H9 (cell line): ENCODE results near the gene RETN. TPM values are rescaled to one million over a fixed set of nuclear protein-coding genes. Genes with fewer than 3 reads are reported as not detected.

Experiments
- DNase-seq: peaks from one replicate; pipeline ENCODE4 v3.0.0-alpha.2; 2017
- H2AFZ ChIP-seq: one replicate; pipeline ENCODE4 v1.6.1; 2013; ENCODE audit warnings: mild to moderate bottlenecking, low read length, control low read depth, moderate library complexity
- H2AK5ac ChIP-seq: 2 replicates; pipeline ENCODE4 v1.6.1; 2013; ENCODE audit warnings: low read length, control low read depth, mixed read lengths; ENCODE audit not compliant: insufficient read length
- H2BK120ac ChIP-seq: one replicate; pipeline ENCODE4 v1.6.1; 2013; ENCODE audit warnings: low read depth, mild to moderate bottlenecking, low read length, control low read depth, inconsistent platforms; ENCODE audit not compliant: poor library complexity, severe bottlenecking
- H2BK12ac ChIP-seq: 2 replicates; pipeline ENCODE4 v1.6.1; 2013; ENCODE audit warnings: low read length, control low read depth, mixed read lengths, low read depth; ENCODE audit not compliant: insufficient read length
- H2BK15ac ChIP-seq: 2 replicates; pipeline ENCODE4 v1.6.1; 2013; ENCODE audit warnings: low read depth, low read length, control low read depth
- H2BK20ac ChIP-seq: one replicate; pipeline ENCODE4 v1.6.1; 2013; ENCODE audit warnings: low read depth, mild to moderate bottlenecking, low read length, control low read depth, inconsistent platforms; ENCODE audit not compliant: poor library complexity, severe bottlenecking
- H2BK5ac ChIP-seq: 2 replicates; pipeline ENCODE4 v1.6.1; 2013; ENCODE audit warnings: low read length, control low read depth, mixed read lengths; ENCODE audit not compliant: insufficient read length
- H3K14ac ChIP-seq: 2 replicates; pipeline ENCODE4 v1.6.1; 2013; ENCODE audit warnings: low read length, control low read depth; ENCODE audit not compliant: insufficient read depth
- H3K18ac ChIP-seq: 2 replicates; pipeline ENCODE4 v1.6.1; 2013; ENCODE audit warnings: low read depth, mild to moderate bottlenecking, mixed read lengths, low read length, control low read depth; ENCODE audit not compliant: insufficient read length
- H3K23ac ChIP-seq: 2 replicates; pipeline ENCODE4 v1.6.1; 2013; ENCODE audit warnings: low read length, control low read depth, mixed read lengths, low read depth; ENCODE audit not compliant: insufficient read length
- H3K23me2 ChIP-seq: 2 replicates; pipeline ENCODE4 v1.6.1; 2013; ENCODE audit warnings: low read depth, mild to moderate bottlenecking, mixed read lengths, low read length, control low read depth; ENCODE audit not compliant: insufficient read length, poor library complexity, severe bottlenecking
- H3K27ac ChIP-seq: 2 replicates; pipeline ENCODE4 v1.5.1; 2013; ENCODE audit warnings: low read length, control low read depth, mixed read lengths, low read depth; ENCODE audit not compliant: insufficient read length
- H3K27me3 ChIP-seq: 2 replicates; pipeline ENCODE4 v1.6.1; 2013; ENCODE audit warnings: low read length, control low read depth, inconsistent platforms; ENCODE audit not compliant: insufficient read depth
- H3K4ac ChIP-seq: 2 replicates; pipeline ENCODE4 v1.6.1; 2013; ENCODE audit warnings: low read depth, mild to moderate bottlenecking, control low read depth, inconsistent platforms, low read length, moderate library complexity
- H3K4me1 ChIP-seq: 2 replicates; pipeline ENCODE4 v1.6.1; 2013; ENCODE audit warnings: low read length, control low read depth, inconsistent platforms; ENCODE audit not compliant: insufficient read depth
- H3K4me2 ChIP-seq: 2 replicates; pipeline ENCODE4 v1.6.1; 2013; ENCODE audit warnings: low read length, control low read depth, mixed read lengths; ENCODE audit not compliant: insufficient read length, insufficient read depth
- H3K56ac ChIP-seq: 2 replicates; pipeline ENCODE4 v1.6.1; 2013; ENCODE audit warnings: low read depth, mild to moderate bottlenecking, mixed read lengths, low read length, control low read depth; ENCODE audit not compliant: insufficient read length
- H3K79me1 ChIP-seq: 2 replicates; pipeline ENCODE4 v1.6.1; 2013; ENCODE audit warnings: low read depth, mild to moderate bottlenecking, moderate library complexity, low read length, control low read depth, inconsistent platforms; ENCODE audit not compliant: insufficient read depth, poor library complexity, severe bottlenecking
- H3K79me2 ChIP-seq: 2 replicates; pipeline ENCODE4 v1.6.1; 2013; ENCODE audit warnings: low read length, control low read depth, inconsistent platforms; ENCODE audit not compliant: insufficient read depth
- H3K9ac ChIP-seq: 2 replicates; pipeline ENCODE4 v1.6.1; 2013; ENCODE audit warnings: low read length, control low read depth, mixed read lengths; ENCODE audit not compliant: insufficient read length; ENCODE audit errors: extremely low read depth
- H3K9me3 ChIP-seq: one replicate; pipeline ENCODE4 v1.6.1; 2013; ENCODE audit warnings: low read depth, low read length, inconsistent platforms; ENCODE audit not compliant: control insufficient read depth
- H3T11ph ChIP-seq: one replicate; pipeline ENCODE4 v1.6.1; 2013; ENCODE audit warnings: mild to moderate bottlenecking, low read length, control low read depth, inconsistent platforms
- H4K20me1 ChIP-seq: one replicate; pipeline ENCODE4 v1.6.1; 2013; ENCODE audit not compliant: control insufficient read depth, insufficient read length, insufficient read depth
- H4K5ac ChIP-seq: 2 replicates; pipeline ENCODE4 v1.6.1; 2013; ENCODE audit warnings: low read depth, mild to moderate bottlenecking, mixed read lengths, low read length, control low read depth; ENCODE audit not compliant: insufficient read length
- H4K8ac ChIP-seq: replicated peaks from 2 replicates; pipeline ENCODE4 v1.6.1; 2013; ENCODE audit warnings: low read length, control low read depth, mixed read lengths, low read depth; ENCODE audit not compliant: insufficient read length
- H4K91ac ChIP-seq: 2 replicates; pipeline ENCODE4 v1.6.1; 2013; ENCODE audit warnings: low read depth, mild to moderate bottlenecking, moderate library complexity, mixed read lengths, low read length, control low read depth; ENCODE audit not compliant: insufficient read length
- H3K27ac Mint-ChIP-seq, 3 experiments: 2 replicates in 2 of 3; 3 replicates in 1 of 3; pipeline ENCODE4 v1.8.0; 2020 to 2021; ENCODE audit warnings: mixed read lengths in 3 of 3, mild to moderate bottlenecking in 1 of 3, moderate library complexity in 1 of 3
- H3K27me3 Mint-ChIP-seq: 2 replicates; pipeline ENCODE4 v1.8.0; 2021; ENCODE audit warnings: low read depth, mild to moderate bottlenecking, moderate library complexity, mixed read lengths
- H3K36me3 Mint-ChIP-seq, 3 experiments: 2 replicates in 2 of 3; 3 replicates in 1 of 3; pipeline ENCODE4 v1.8.0; 2020 to 2021; ENCODE audit warnings: low read depth in 3 of 3, mixed read lengths in 3 of 3; ENCODE audit not compliant: insufficient read depth in 1 of 3
- H3K4me1 Mint-ChIP-seq, 2 experiments: 2 replicates each; pipeline ENCODE4 v1.8.0; 2020; ENCODE audit warnings: mixed read lengths in 2 of 2
- H3K4me3 Mint-ChIP-seq, 2 experiments: 2 replicates in 1 of 2; 3 replicates in 1 of 2; pipeline ENCODE4 v1.8.0; 2020 to 2021; ENCODE audit warnings: mild to moderate bottlenecking in 2 of 2, mixed read lengths in 2 of 2, moderate library complexity in 1 of 2
- H3K9me3 Mint-ChIP-seq, 2 experiments: 2 replicates in 1 of 2; 3 replicates in 1 of 2; pipeline ENCODE4 v1.8.0; 2020; ENCODE audit warnings: mild to moderate bottlenecking in 2 of 2, mixed read lengths in 2 of 2, moderate library complexity in 1 of 2
- CTCF ChIP-seq: fragments of 200-600 bp; sonication (generic); conservative IDR thresholded peaks from 3 replicates; pipeline ENCODE4 v1.8.0; 2021; ENCODE audit warnings: antibody characterized with exemption, mild to moderate bottlenecking
- WGBS: extraction: QIAGEN DNeasy Blood & Tissue Kit; methylation state at CpG from one replicate; pipeline ENCODE4 v1.1.7; 2013; ENCODE audit warnings: missing lambda C conversion rate, low lambda C conversion rate, mixed read lengths; ENCODE audit not compliant: insufficient read length; ENCODE audit errors: extremely low coverage; 5-methylcytosine and 5-hydroxymethylcytosine counted together
- total RNA-seq: library from RNA; stranded (reverse); gene quantifications from 2 replicates; pipeline ENCODE4 v1.2.1, GENCODE V29; 2021

RETN gene
- total RNA-seq, 1 experiment from 2014 or later: not detected

GRCh38 chr19:7639863-7640348, 28.9 kb upstream of the RETN start:
- peaks cover 19% of the 10 kb centered on the region for H3K27me3 Mint-ChIP-seq
- peaks cover 9 to 26% (median 17%) of the 10 kb centered on the region in 3 experiments for H3K36me3 Mint-ChIP-seq
- Histone ChIP-seq H3K9me3 (no peaks in the 10 kb centered on the region), H4K5ac (no peak overlapping the region), H2BK120ac (no peak overlapping the region), H4K91ac (no peak overlapping the region), H3K14ac (no peak overlapping the region), H3K79me2 (no peaks in the 10 kb centered on the region), H2BK5ac (no peak overlapping the region), H2BK15ac (no peak overlapping the region), H2BK20ac (no peak overlapping the region), H3T11ph (no peak overlapping the region), H3K23ac (no peak overlapping the region), H3K18ac (no peak overlapping the region), H3K4me2 (no peak overlapping the region), H3K4ac (no peak overlapping the region), H3K4me1 (no peaks in the 10 kb centered on the region), H2AK5ac (no peak overlapping the region), H4K8ac (no peak overlapping the region), H3K27ac (no peak overlapping the region), H3K9ac (no peak overlapping the region), H2AFZ (no peak overlapping the region), H2BK12ac (no peak overlapping the region), H3K79me1 (no peaks in the 10 kb centered on the region), H3K56ac (no peak overlapping the region), H4K20me1 (no peaks in the 10 kb centered on the region), H3K23me2 (no peaks in the 10 kb centered on the region), H3K27me3 (peaks cover 15% of the 10 kb centered on the region; the same call in 1 of the 2 replicates)
- no peak for DNase-seq
- H3K4me1 Mint-ChIP-seq: peaks cover 0 to 13% of the 10 kb centered on the region in 2 experiments; a peak in 2 of 4 replicates
- no CpG with 5 or more reads among the region's 13 CpGs for WGBS
- H3K4me3 Mint-ChIP-seq: peak overlapping the region in 1 of 2 experiments; percentile 11; a peak in 1 of 5 replicates
- no peaks in the 10 kb centered on the region for H3K9me3 Mint-ChIP-seq
- no peak for TF ChIP-seq CTCF
- H3K27ac Mint-ChIP-seq: no peak overlapping the region
